Measurements from ENCODE around the gene UTP25. TPM values are rescaled to one million over a fixed set of nuclear protein-coding genes. Genes with fewer than 3 reads are reported as not detected.
A peak's percentile ranks its signal among the peaks of the same experiment; 100 is the strongest.

Gene UTP25
- total and polyA plus RNA-seq, 2 experiments from 2014 or later: 9.5 to 12.2 TPM

GRCh38 chr1:209830722-209831121, 3.0 kb downstream of the UTP25 start:
- Histone ChIP-seq H3K4me2 (ENCODE audit: unreplicated experiment) (peak overlapping the region; percentile 78), H3K9ac (no peak overlapping the region)

GRCh38 chr1:209831615-209832014, 3.8 kb downstream of the UTP25 start:
- no peaks in the 10 kb centered on the region for H4K20me1 ChIP-seq (ENCODE audit: insufficient read depth)
- peak overlapping the region; percentile 78 for H3K4me2 ChIP-seq (ENCODE audit: unreplicated experiment)
- H3K79me2 ChIP-seq (ENCODE audit: insufficient read depth): peaks cover 55% of the 10 kb centered on the region
- peaks cover 74% of the 10 kb centered on the region for H3K4me1 ChIP-seq (ENCODE audit: insufficient read depth)
- H3K27ac ChIP-seq: peak overlapping the region; percentile 63
- in situ Hi-C loops (cut with MboI): no loop called here
- WGBS, 2 experiments (ENCODE audit: low coverage in 1 of 2, low lambda C conversion rate in 2 of 2, missing lambda C conversion rate in 2 of 2): 0% methylated on average over 1 of the region's 1 CpG
- no peak overlapping the region for H2AFZ ChIP-seq
- peaks cover 41% of the 10 kb centered on the region for H3K36me3 ChIP-seq (ENCODE audit: low read depth)
- no peaks in the 10 kb centered on the region for H3K27me3 ChIP-seq (replicated peaks; ENCODE audit: insufficient read depth)
- TF ChIP-seq EZH2phosphoT487 (IDR thresholded peaks at IDR 0.05; ENCODE audit: insufficient read depth, low read depth) (no peak), EZH2 (IDR thresholded peaks at IDR 0.05; ENCODE audit: insufficient read depth, poor library complexity, severe bottlenecking) (no peak)
- H3K9ac ChIP-seq: no peak overlapping the region; the same call in 1 of the 2 replicates
- no peaks in the 10 kb centered on the region for H3K9me2 ChIP-seq (ENCODE audit: insufficient read depth)
- H3K9me3 ChIP-seq (ENCODE audit: low read depth): no peaks in the 10 kb centered on the region
- DNase-seq: peak; percentile 85
- H3K4me3 ChIP-seq: no peak overlapping the region
- peaks cover 62% of the 10 kb centered on the region for H3F3A ChIP-seq (ENCODE audit: insufficient read depth)

More at GRCh38 chr1:209830722-209831121, 3.0 kb downstream of the UTP25 start:
- in situ Hi-C loops (cut with MboI): no loop called here
- Histone ChIP-seq H3K4me3 (peak overlapping the region; percentile 77; the same call in 1 of the 2 replicates), H3K79me2 (ENCODE audit: insufficient read depth) (peaks cover 51% of the 10 kb centered on the region), H3K9me2 (ENCODE audit: insufficient read depth) (no peaks in the 10 kb centered on the region), H3K36me3 (ENCODE audit: low read depth) (peaks cover 38% of the 10 kb centered on the region), H3K4me1 (ENCODE audit: insufficient read depth) (peaks cover 65% of the 10 kb centered on the region), H3K9me3 (ENCODE audit: low read depth) (no peaks in the 10 kb centered on the region), H2AFZ (no peak overlapping the region), H3F3A (ENCODE audit: insufficient read depth) (peaks cover 56% of the 10 kb centered on the region), H3K27me3 (replicated peaks; ENCODE audit: insufficient read depth) (no peaks in the 10 kb centered on the region), H4K20me1 (ENCODE audit: insufficient read depth) (no peaks in the 10 kb centered on the region), H3K27ac (peak overlapping the region; percentile 63)
- DNase-seq: peak; percentile 34
- 94 to 95% methylated on average over 3 of the region's 3 CpGs for WGBS, 2 experiments (ENCODE audit: low coverage in 1 of 2, low lambda C conversion rate in 2 of 2, missing lambda C conversion rate in 2 of 2)
- TF ChIP-seq EZH2 (IDR thresholded peaks at IDR 0.05; ENCODE audit: insufficient read depth, poor library complexity, severe bottlenecking): no peak
- TF ChIP-seq EZH2phosphoT487 (IDR thresholded peaks at IDR 0.05; ENCODE audit: insufficient read depth, low read depth): no peak

- no peaks in the 10 kb centered on the region for H3K9me2 ChIP-seq (ENCODE audit: insufficient read depth)
- H3K4me3 ChIP-seq: peak overlapping the region; percentile 25; the same call in 1 of the 2 replicates
- H3K4me1 ChIP-seq (ENCODE audit: insufficient read depth): peaks cover 89% of the 10 kb centered on the region
- H3K36me3 ChIP-seq (ENCODE audit: low read depth): peaks cover 65% of the 10 kb centered on the region
- DNase-seq: peak; percentile 76
- no peaks in the 10 kb centered on the region for H3K27me3 ChIP-seq (replicated peaks; ENCODE audit: insufficient read depth)
- in situ Hi-C loops (cut with MboI): no loop called here
- H3K9ac ChIP-seq: no peak overlapping the region
- H3K9me3 ChIP-seq (ENCODE audit: low read depth): no peaks in the 10 kb centered on the region
- no peak overlapping the region for H2AFZ ChIP-seq
- TF ChIP-seq EZH2phosphoT487 (IDR thresholded peaks at IDR 0.05; ENCODE audit: insufficient read depth, low read depth): no peak
- TF ChIP-seq EZH2 (IDR thresholded peaks at IDR 0.05; ENCODE audit: insufficient read depth, poor library complexity, severe bottlenecking): no peak
- no peaks in the 10 kb centered on the region for H4K20me1 ChIP-seq (ENCODE audit: insufficient read depth)
- H3K27ac ChIP-seq: peak overlapping the region; percentile 72
- peaks cover 74% of the 10 kb centered on the region for H3F3A ChIP-seq (ENCODE audit: insufficient read depth)
- H3K4me2 ChIP-seq (ENCODE audit: unreplicated experiment): peak overlapping the region; percentile 64
- peaks cover 51% of the 10 kb centered on the region for H3K79me2 ChIP-seq (ENCODE audit: insufficient read depth)
Observed at GRCh38 chr1:209835782-209836298, 8.1 kb downstream of the UTP25 start.

- Histone ChIP-seq H3K27me3 (replicated peaks; ENCODE audit: insufficient read depth) (no peaks in the 10 kb centered on the region), H3K9ac (no peak overlapping the region), H3K4me2 (ENCODE audit: unreplicated experiment) (no peak overlapping the region), H2AFZ (no peak overlapping the region), H3K36me3 (ENCODE audit: low read depth) (peaks cover 72% of the 10 kb centered on the region), H3K9me2 (ENCODE audit: insufficient read depth) (no peaks in the 10 kb centered on the region), H3F3A (ENCODE audit: insufficient read depth) (peaks cover 81% of the 10 kb centered on the region), H3K27ac (0 out of 2 replicates have a peak overlapping the region, but pooled peaks have one; percentile 5), H3K9me3 (ENCODE audit: low read depth) (no peaks in the 10 kb centered on the region), H4K20me1 (ENCODE audit: insufficient read depth) (no peaks in the 10 kb centered on the region), H3K79me2 (ENCODE audit: insufficient read depth) (peaks cover 62% of the 10 kb centered on the region), H3K4me3 (no peak overlapping the region), H3K4me1 (ENCODE audit: insufficient read depth) (peaks cover 86% of the 10 kb centered on the region)
- TF ChIP-seq EZH2phosphoT487 (IDR thresholded peaks at IDR 0.05; ENCODE audit: insufficient read depth, low read depth): no peak
- no peak for TF ChIP-seq EZH2 (IDR thresholded peaks at IDR 0.05; ENCODE audit: insufficient read depth, poor library complexity, severe bottlenecking)
- in situ Hi-C loops (cut with MboI): no loop called here
- DNase-seq: no peak
- WGBS, 2 experiments (ENCODE audit: low coverage in 1 of 2, low lambda C conversion rate in 2 of 2, missing lambda C conversion rate in 2 of 2): 99 to 100% methylated on average over 7 of the region's 7 CpGs
Observed at GRCh38 chr1:209837671-209838070, 9.9 kb downstream of the UTP25 start.
